Cardiac fibroblast (primary cell): ENCODE data around the gene DOCK7.
"Not testable (repeated sequence)": the region's sequence is repeated elsewhere in the genome, so short reads cannot be mapped to it uniquely, and the experiment has no call there.

Source experiments
- DNase-seq, 2 donors: peaks; one replicate each; pipeline versions ENCODE4 v3.0.0 to v3.0.0-alpha.2; 2010; ENCODE audit warnings: low read depth in 2 of 2
- H3K4me3 ChIP-seq, 2 donors: replicated peaks in 1 of 2; 1 replicate in 1 of 2; 2 replicates in 1 of 2; pipeline ENCODE4 v1.5.1; 2011; ENCODE audit warnings: low read depth in 2 of 2, low read length in 2 of 2, mild to moderate bottlenecking in 2 of 2, moderate library complexity in 1 of 2
- TF ChIP-seq, protein P1 (sequence below): IDR thresholded peaks from one replicate; pipeline ENCODE4 v1.5.1; 2011; ENCODE audit warnings: low read depth, mild to moderate bottlenecking, low read length, inconsistent platforms

The DOCK7 gene

GRCh38 chr1:62536865-62537264 is 151.3 kb downstream of the DOCK7 start:
- no peak for DNase-seq
- TF ChIP-seq, protein P1, sequence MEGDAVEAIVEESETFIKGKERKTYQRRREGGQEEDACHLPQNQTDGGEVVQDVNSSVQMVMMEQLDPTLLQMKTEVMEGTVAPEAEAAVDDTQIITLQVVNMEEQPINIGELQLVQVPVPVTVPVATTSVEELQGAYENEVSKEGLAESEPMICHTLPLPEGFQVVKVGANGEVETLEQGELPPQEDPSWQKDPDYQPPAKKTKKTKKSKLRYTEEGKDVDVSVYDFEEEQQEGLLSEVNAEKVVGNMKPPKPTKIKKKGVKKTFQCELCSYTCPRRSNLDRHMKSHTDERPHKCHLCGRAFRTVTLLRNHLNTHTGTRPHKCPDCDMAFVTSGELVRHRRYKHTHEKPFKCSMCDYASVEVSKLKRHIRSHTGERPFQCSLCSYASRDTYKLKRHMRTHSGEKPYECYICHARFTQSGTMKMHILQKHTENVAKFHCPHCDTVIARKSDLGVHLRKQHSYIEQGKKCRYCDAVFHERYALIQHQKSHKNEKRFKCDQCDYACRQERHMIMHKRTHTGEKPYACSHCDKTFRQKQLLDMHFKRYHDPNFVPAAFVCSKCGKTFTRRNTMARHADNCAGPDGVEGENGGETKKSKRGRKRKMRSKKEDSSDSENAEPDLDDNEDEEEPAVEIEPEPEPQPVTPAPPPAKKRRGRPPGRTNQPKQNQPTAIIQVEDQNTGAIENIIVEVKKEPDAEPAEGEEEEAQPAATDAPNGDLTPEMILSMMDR = no peak
- H3K4me3 ChIP-seq = no peak overlapping the region

- H3K4me3 ChIP-seq = no peak overlapping the region
- DNase-seq = peak; percentile 32 to 58
- TF ChIP-seq, protein P1 = peak; percentile 58
These were observed 157.6 kb downstream of the DOCK7 start for GRCh38 chr1:62530516-62531154.

- TF ChIP-seq, protein P1 = no peak
- H3K4me3 ChIP-seq = no peak overlapping the region
- DNase-seq = no peak
These were observed 159.0 kb downstream of the DOCK7 start for GRCh38 chr1:62529227-62529626.

DNA sequence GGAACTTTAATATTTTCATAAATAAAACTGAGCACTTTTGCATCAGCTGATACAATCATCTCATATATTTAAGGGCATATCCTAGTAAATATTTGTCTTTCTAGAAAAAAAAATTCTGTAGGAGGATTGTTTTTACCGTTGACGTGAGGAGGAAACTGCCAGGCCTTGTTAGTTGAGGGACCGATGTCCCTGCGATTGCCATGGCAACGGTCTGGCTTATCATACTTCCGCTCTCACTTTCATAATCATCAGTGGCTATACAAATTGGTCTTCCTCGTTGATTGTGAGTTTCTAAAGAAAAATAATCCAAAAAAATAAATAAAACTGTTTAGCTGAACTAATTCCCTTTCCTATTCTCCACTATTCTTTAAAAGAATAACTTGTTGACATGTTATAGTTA is 160.2 kb downstream of the DOCK7 start:
- no peak overlapping the region for H3K4me3 ChIP-seq
- TF ChIP-seq, protein P1 = no peak
- DNase-seq = peak; percentile 38 to 53

- H3K4me3 ChIP-seq, DNase-seq: not testable (repeated sequence)
These were observed 160.8 kb downstream of the DOCK7 start for GRCh38 chr1:62527346-62527745.

- TF ChIP-seq, protein P1 = no peak
- no peak for DNase-seq
- H3K4me3 ChIP-seq = no peak overlapping the region
These were observed 164.3 kb downstream of the DOCK7 start for GRCh38 chr1:62523860-62524259.

GRCh38 chr1:62516600-62516999 is 171.6 kb downstream of the DOCK7 start:
- no peak for DNase-seq
- TF ChIP-seq, protein P1 = no peak
- H3K4me3 ChIP-seq = no peak overlapping the region
